Bronchial epithelial cell (primary cell): ENCODE data around the gene CEP20. TPM values are rescaled to one million over a fixed set of nuclear protein-coding genes. Genes with fewer than 3 reads are reported as not detected.

Experiments used
- DNase-seq: peaks from one replicate; pipeline ENCODE4 v3.0.0-alpha.2; 2010; ENCODE audit warnings: low read depth
- FAIRE-seq: peaks from 2 replicates; lab custom pipeline; 2011; peaks lifted over from hg19 to GRCh38; lab: Jason Lieb, UNC
- H3K27me3 ChIP-seq: 2 replicates; pipeline ENCODE4 v1.5.1; 2011; ENCODE audit warnings: low read length; ENCODE audit not compliant: control insufficient read depth, insufficient read depth
- H3K36me3 ChIP-seq: 2 replicates; pipeline ENCODE4 v1.5.1; 2011; ENCODE audit warnings: low read length; ENCODE audit not compliant: control insufficient read depth, insufficient read depth
- H3K4me3 ChIP-seq: 2 replicates; pipeline ENCODE4 v1.5.1; 2011; ENCODE audit warnings: mild to moderate bottlenecking, low read depth, low read length, control low read depth
- total RNA-seq: library from RNA; depleted of rRNA; stranded (reverse); fragments of >200 nt; gene quantifications from 2 replicates; pipeline ENCODE4 v1.2.1, GENCODE V29; 2014
- TF ChIP-seq, protein P1 (sequence below): IDR thresholded peaks from 2 replicates; pipeline ENCODE4 v1.5.1; 2011; ENCODE audit warnings: mild to moderate bottlenecking, moderate library complexity, low read length, control low read depth, inconsistent platforms; ENCODE audit not compliant: insufficient read depth, severe bottlenecking

The CEP20 gene
- total RNA-seq, 1 donor from 2014 or later: 46.6 TPM

GRCh38 chr16:15885560-15886001 lies 2.8 kb downstream of the CEP20 start:
- Histone ChIP-seq H3K36me3 (peaks cover 3% of the 10 kb centered on the region), H3K4me3 (no peak overlapping the region), H3K27me3 (no peaks in the 10 kb centered on the region)
- TF ChIP-seq, protein P1, sequence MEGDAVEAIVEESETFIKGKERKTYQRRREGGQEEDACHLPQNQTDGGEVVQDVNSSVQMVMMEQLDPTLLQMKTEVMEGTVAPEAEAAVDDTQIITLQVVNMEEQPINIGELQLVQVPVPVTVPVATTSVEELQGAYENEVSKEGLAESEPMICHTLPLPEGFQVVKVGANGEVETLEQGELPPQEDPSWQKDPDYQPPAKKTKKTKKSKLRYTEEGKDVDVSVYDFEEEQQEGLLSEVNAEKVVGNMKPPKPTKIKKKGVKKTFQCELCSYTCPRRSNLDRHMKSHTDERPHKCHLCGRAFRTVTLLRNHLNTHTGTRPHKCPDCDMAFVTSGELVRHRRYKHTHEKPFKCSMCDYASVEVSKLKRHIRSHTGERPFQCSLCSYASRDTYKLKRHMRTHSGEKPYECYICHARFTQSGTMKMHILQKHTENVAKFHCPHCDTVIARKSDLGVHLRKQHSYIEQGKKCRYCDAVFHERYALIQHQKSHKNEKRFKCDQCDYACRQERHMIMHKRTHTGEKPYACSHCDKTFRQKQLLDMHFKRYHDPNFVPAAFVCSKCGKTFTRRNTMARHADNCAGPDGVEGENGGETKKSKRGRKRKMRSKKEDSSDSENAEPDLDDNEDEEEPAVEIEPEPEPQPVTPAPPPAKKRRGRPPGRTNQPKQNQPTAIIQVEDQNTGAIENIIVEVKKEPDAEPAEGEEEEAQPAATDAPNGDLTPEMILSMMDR: no peak
- DNase-seq (no peak), FAIRE-seq (no peak)

DNA sequence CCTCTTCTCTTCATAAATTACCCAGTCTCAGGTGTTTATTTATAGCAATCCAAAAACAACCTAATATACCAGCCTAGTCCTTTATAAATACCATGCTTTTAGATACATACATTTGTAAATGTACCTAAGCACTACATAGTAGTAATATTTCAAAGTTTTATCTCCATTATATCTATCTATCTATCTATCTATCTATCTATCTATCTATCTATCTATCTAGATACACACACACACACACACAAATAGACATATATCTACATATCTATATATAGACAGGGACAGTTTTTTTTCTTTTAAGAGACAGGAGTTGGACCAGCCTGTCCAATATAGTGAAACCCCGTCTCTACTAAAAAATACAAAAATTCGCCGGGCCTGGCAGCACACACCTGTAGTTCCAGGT lies 5.8 kb downstream of the CEP20 start:
- Histone ChIP-seq H3K36me3 (peaks cover 3% of the 10 kb centered on the region), H3K27me3 (no peaks in the 10 kb centered on the region), H3K4me3 (no peak overlapping the region)
- TF ChIP-seq, protein P1: no peak
- FAIRE-seq (no peak), DNase-seq (no peak)

DNA sequence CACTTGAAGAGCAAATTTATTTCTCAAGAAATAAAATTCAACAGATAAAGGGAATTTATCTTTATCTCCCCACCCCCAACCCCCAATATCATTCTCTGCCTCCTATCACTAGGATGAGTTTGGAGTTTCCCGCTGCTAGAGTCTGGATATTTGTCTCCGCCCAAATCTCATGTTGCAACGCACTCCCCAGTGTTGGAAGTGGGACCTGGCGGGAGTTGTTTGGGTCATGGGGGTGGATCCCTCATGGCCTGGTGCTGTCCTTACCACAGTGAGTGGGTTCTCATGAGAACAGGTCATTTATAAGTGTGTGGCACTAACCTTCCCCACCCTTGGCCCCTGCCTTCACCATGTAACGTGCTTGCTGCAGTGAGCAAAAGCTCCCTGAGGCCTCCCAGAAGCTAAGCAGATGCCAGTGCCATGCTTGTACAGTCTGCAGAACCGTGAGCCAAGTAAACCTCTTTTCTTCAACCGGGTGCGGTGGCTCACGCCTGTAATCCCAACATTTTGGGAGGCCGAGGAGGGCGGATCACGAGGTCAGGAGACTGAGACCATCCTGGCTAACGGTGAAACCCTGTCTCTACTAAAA lies 6.5 kb downstream of the CEP20 start:
- no peaks in the 10 kb centered on the region for H3K27me3 ChIP-seq
- FAIRE-seq: no peak
- H3K4me3 ChIP-seq: no peak overlapping the region
- peaks cover 3% of the 10 kb centered on the region for H3K36me3 ChIP-seq
- TF ChIP-seq, protein P1: no peak
- DNase-seq: no peak

GRCh38 chr16:15880434-15881308 lies 7.7 kb downstream of the CEP20 start:
- FAIRE-seq: no peak
- TF ChIP-seq, protein P1: no peak
- peaks cover 3% of the 10 kb centered on the region for H3K36me3 ChIP-seq

GRCh38 chr16:15879255-15879811 lies 9.1 kb downstream of the CEP20 start:
- peaks cover 3% of the 10 kb centered on the region for H3K36me3 ChIP-seq
- TF ChIP-seq, protein P1: no peak
- FAIRE-seq (no peak), DNase-seq (peak; percentile 96)
- no peak overlapping the region for H3K4me3 ChIP-seq
- no peaks in the 10 kb centered on the region for H3K27me3 ChIP-seq

More at GRCh38 chr16:15880434-15881308, 7.7 kb downstream of the CEP20 start:
- DNase-seq: no peak
- Histone ChIP-seq H3K4me3 (no peak overlapping the region), H3K27me3 (no peaks in the 10 kb centered on the region)
